ENCODE results near the gene ZRANB1. TPM values are rescaled to one million over a fixed set of nuclear protein-coding genes. Genes with fewer than 3 reads are reported as not detected.

ZRANB1 gene
- total RNA-seq, 4 donors from 2014 or later, result 25.9 to 34.2 (median 34.1) TPM

DNA sequence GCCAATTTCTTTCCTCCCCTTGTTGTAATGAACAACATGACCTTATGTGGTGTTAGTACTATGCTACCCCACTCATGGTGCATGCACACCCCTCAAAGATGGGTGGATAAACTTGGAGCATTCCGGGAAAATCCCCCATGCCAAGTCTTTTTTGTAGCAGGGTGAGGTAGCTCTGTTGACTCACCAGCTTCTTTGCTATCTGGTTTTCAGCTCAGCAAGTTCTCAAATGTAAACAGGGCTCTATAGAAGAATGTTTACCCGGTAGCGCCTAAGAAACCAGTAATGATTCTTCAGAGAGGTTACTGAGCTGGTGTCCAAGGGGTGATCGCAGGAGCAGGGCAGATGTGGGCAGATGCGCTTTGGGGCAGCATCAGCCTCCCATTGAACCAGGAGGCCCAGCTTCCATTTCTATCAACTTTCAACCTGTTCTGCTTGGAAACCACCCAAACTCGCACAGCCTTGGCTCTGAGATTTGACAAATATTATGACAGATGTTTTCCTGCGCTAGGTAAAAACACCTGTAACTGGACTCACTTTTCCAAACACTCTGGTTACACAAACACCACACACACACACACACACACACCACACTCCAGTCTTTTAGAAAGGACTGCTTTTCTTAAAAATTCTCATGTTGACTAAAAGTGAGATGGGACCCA, 87.8 kb downstream of the ZRANB1 start:
- TF ChIP-seq, protein P1, sequence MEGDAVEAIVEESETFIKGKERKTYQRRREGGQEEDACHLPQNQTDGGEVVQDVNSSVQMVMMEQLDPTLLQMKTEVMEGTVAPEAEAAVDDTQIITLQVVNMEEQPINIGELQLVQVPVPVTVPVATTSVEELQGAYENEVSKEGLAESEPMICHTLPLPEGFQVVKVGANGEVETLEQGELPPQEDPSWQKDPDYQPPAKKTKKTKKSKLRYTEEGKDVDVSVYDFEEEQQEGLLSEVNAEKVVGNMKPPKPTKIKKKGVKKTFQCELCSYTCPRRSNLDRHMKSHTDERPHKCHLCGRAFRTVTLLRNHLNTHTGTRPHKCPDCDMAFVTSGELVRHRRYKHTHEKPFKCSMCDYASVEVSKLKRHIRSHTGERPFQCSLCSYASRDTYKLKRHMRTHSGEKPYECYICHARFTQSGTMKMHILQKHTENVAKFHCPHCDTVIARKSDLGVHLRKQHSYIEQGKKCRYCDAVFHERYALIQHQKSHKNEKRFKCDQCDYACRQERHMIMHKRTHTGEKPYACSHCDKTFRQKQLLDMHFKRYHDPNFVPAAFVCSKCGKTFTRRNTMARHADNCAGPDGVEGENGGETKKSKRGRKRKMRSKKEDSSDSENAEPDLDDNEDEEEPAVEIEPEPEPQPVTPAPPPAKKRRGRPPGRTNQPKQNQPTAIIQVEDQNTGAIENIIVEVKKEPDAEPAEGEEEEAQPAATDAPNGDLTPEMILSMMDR (IDR thresholded peaks at IDR 0.05), result no peak
- ATAC-seq (ENCODE audit: low FRiP score), result no peak
- DNase-seq (ENCODE audit: low spot score), result no peak

GRCh38 chr10:125030567-125031197, 88.8 kb downstream of the ZRANB1 start:
- DNase-seq (ENCODE audit: low spot score), result no peak
- ATAC-seq (ENCODE audit: low FRiP score), result no peak
- TF ChIP-seq, protein P1 (IDR thresholded peaks at IDR 0.05), result no peak

GRCh38 chr10:125032474-125033020, 90.6 kb downstream of the ZRANB1 start:
- TF ChIP-seq, protein P1 (IDR thresholded peaks at IDR 0.05), result no peak
- DNase-seq (ENCODE audit: low spot score), result no peak
- no peak for ATAC-seq (ENCODE audit: low FRiP score)

GRCh38 chr10:125033146-125033924, 91.4 kb downstream of the ZRANB1 start:
- TF ChIP-seq, protein P1 (IDR thresholded peaks at IDR 0.05), result no peak
- no peak for ATAC-seq (ENCODE audit: low FRiP score)
- DNase-seq (ENCODE audit: low spot score), result no peak

DNA sequence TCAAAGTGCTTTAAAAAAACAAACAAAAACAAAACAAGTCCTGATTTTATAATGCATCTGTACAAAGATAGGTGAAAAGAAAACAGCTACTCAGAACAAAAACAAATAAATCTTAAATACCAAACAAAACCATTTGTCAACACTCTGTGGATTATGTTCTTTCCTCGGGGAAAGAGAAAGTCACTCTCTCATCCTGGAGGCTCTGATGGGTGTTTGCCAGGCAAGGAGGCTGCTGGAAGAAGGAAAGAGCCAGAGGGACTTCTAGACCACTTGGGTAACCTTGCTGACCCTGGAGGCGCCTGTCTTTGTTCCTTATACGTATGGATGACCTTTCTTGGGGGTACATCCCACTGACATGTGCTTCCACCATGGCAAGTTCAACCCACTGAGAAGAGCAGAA, 92.8 kb downstream of the ZRANB1 start:
- DNase-seq (ENCODE audit: low spot score) (no peak), ATAC-seq (ENCODE audit: low FRiP score) (no peak)
- TF ChIP-seq, protein P1 (IDR thresholded peaks at IDR 0.05), result no peak

DNA sequence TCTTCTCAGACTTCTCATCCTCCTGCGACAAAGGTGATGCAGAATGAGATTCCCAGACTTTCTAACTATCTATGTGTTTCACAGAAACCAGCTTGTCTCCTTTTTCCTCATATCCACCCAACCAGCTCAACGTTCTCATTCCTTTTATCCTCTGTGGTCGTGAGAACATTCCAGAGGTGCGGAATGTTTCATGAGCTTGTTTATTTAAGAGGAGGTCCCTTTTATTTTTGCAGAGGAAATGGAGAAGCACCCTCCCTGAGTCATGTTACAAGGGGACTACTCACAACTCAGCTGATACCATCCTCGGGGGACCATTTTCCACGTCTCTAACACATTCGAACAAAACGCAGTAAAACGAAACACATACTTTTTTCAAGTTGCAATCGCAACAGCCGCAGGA, 93.2 kb downstream of the ZRANB1 start:
- ATAC-seq (ENCODE audit: low FRiP score) (no peak), DNase-seq (ENCODE audit: low spot score) (no peak)
- TF ChIP-seq, protein P1 (IDR thresholded peaks at IDR 0.05), result no peak
